HepG2 (cell line): ENCODE measurements around the gene HMGCR. TPM values are rescaled to one million over a fixed set of nuclear protein-coding genes. Genes with fewer than 3 reads are reported as not detected.
A peak's percentile ranks its signal among the peaks of the same experiment; 100 is the strongest.

ENCODE experiments used
- ATAC-seq: fragments of 200-7000 bp; cut with Tn5 transposase; 3 replicates; pipeline ENCODE4 v1.9.1; 2020; ENCODE audit warnings: mild to moderate bottlenecking, moderate library complexity
- Bru-seq: library from RNA; stranded (reverse); fragments of 400-500 nt; gene quantifications from one replicate; lab custom pipeline; 2021; lab: Mats Ljungman, UMichigan
- BruChase-seq, 2 experiments: library from RNA; stranded (reverse); fragments of 400-500 nt; gene quantifications; one replicate each; lab custom pipeline; 2021; lab: Mats Ljungman, UMichigan
- BruUV-seq: library from RNA; stranded (reverse); fragments of 400-500 nt; replicated peaks from 2 replicates; lab custom pipeline; 2021; lab: Mats Ljungman, UMichigan
- CTCF ChIA-PET: fragments of 300-600 bp; formaldehyde crosslinking; extraction: SDS; loops from one replicate; lab custom pipeline; 2021; ENCODE audit warnings: low total read pairs, inconsistent platforms, low intra/inter-chr PET ratio; lab: Yijun Ruan, JAX
- POLR2A ChIA-PET: fragments of 350-600 bp; sonication (Branson Sonifier 250); formaldehyde crosslinking; loops from one replicate; lab custom pipeline; 2020; ENCODE audit warnings: antibody characterized with exemption, inconsistent platforms; lab: Yijun Ruan, JAX
- DNase-seq: peaks from one replicate; pipeline ENCODE4 v3.0.0-alpha.2; 2015; ENCODE audit warnings: low spot score
- FAIRE-seq: peaks from 3 replicates; lab custom pipeline; 2011; peaks lifted over from hg19 to GRCh38; lab: Jason Lieb, UNC
- H2AFZ ChIP-seq: one replicate; pipeline ENCODE4 v1.6.1; 2011; ENCODE audit warnings: low read length, inconsistent platforms
- H3K27ac ChIP-seq: fragments of 300-600 bp; 3 replicates; pipeline ENCODE4 v1.8.0; 2011; ENCODE audit warnings: mixed run types, mild to moderate bottlenecking, mixed read lengths, low read length, inconsistent platforms; ENCODE audit not compliant: insufficient read depth; ENCODE audit errors: extremely low read length
- H3K27me3 ChIP-seq, 2 experiments: fragments of 200-600 bp in 1 of 2; 2 replicates in 1 of 2; 3 replicates in 1 of 2; pipeline versions ENCODE4 v1.6.0 to v1.8.0; 2011; ENCODE audit warnings: low read length in 2 of 2, mild to moderate bottlenecking in 2 of 2, moderate library complexity in 2 of 2, inconsistent platforms in 1 of 2; ENCODE audit not compliant: insufficient read depth in 2 of 2, control insufficient read depth in 1 of 2
- H3K36me3 ChIP-seq, 2 experiments: fragments of 200-600 bp in 1 of 2; replicated peaks in 1 of 2; 2 replicates in 1 of 2; 3 replicates in 1 of 2; pipeline versions ENCODE4 v1.5.1 to v1.8.0; 2011; ENCODE audit warnings: low read length in 2 of 2, inconsistent platforms in 1 of 2; ENCODE audit not compliant: insufficient read depth in 2 of 2, control insufficient read depth in 1 of 2
- H3K4me1 ChIP-seq: 2 replicates; pipeline ENCODE4 v1.5.1; 2012; ENCODE audit warnings: low read length, inconsistent platforms; ENCODE audit not compliant: insufficient read depth
- H3K4me2 ChIP-seq: 2 replicates; pipeline ENCODE4 v1.6.0; 2011; ENCODE audit warnings: low read depth, low read length, inconsistent platforms
- H3K4me3 ChIP-seq, 3 experiments: fragments of 200-600 bp in 1 of 3; sonication (generic), shearing (Covaris generic) in 1 of 3; replicated peaks in 1 of 3; 2 replicates each; pipeline ENCODE4 v1.5.1; 2011 to 2016; ENCODE audit warnings: low read length in 3 of 3, inconsistent platforms in 2 of 3, low read depth in 2 of 3, mild to moderate bottlenecking in 2 of 3, control low read depth in 1 of 3, mixed read lengths in 1 of 3; ENCODE audit not compliant: insufficient read depth in 1 of 3
- H3K79me2 ChIP-seq: one replicate; pipeline ENCODE4 v1.6.1; 2011; ENCODE audit warnings: low read length, inconsistent platforms; ENCODE audit not compliant: insufficient read depth
- H3K9ac ChIP-seq: 2 replicates; pipeline ENCODE4 v1.6.0; 2011; ENCODE audit warnings: mild to moderate bottlenecking, low read depth, low read length, inconsistent platforms; ENCODE audit not compliant: insufficient read depth
- H3K9me3 ChIP-seq: 2 replicates; pipeline ENCODE4 v1.5.1; 2012; ENCODE audit warnings: mild to moderate bottlenecking, low read length
- H4K20me1 ChIP-seq: 2 replicates; pipeline ENCODE4 v1.6.0; 2011; ENCODE audit warnings: inconsistent platforms, mild to moderate bottlenecking, low read length, moderate library complexity; ENCODE audit not compliant: insufficient read depth
- ARNT2 ChIP-seq: sonication (generic); formaldehyde crosslinking; IDR thresholded peaks from 2 replicates; pipeline ENCODE4 v1.8.0; 2022; ENCODE audit warnings: mild to moderate bottlenecking, low read depth, missing genetic modification reagents, moderate library complexity
- DDIT3 ChIP-seq: sonication (generic); formaldehyde crosslinking; IDR thresholded peaks from 2 replicates; pipeline ENCODE4 v1.4.0; 2020; ENCODE audit warnings: mild to moderate bottlenecking, missing genetic modification reagents
- HIC2 ChIP-seq: sonication (generic); formaldehyde crosslinking; IDR thresholded peaks from 2 replicates; pipeline ENCODE4 v1.9.0; 2022; ENCODE audit warnings: low read depth, missing genetic modification reagents
- KDM2A ChIP-seq: sonication (generic); formaldehyde crosslinking; IDR thresholded peaks from 2 replicates; pipeline ENCODE4 v1.4.0; 2020; ENCODE audit warnings: low read depth, missing genetic modification reagents, borderline replicate concordance
- NCOA5 ChIP-seq: sonication (generic); formaldehyde crosslinking; IDR thresholded peaks from 2 replicates; pipeline ENCODE4 v1.4.0; 2020; ENCODE audit warnings: missing genetic modification reagents
- SIN3A ChIP-seq: IDR thresholded peaks from 2 replicates; pipeline ENCODE4 v1.6.1; 2011; ENCODE audit warnings: low read depth, mild to moderate bottlenecking, control low read depth, low read length, borderline replicate concordance
- TOE1 ChIP-seq: sonication (generic); formaldehyde crosslinking; IDR thresholded peaks from 2 replicates; pipeline ENCODE4 v1.4.0; 2020; ENCODE audit warnings: mild to moderate bottlenecking, missing genetic modification reagents
- ZNF564 ChIP-seq: sonication (generic); formaldehyde crosslinking; IDR thresholded peaks from 2 replicates; pipeline ENCODE4 v1.8.1; 2023; ENCODE audit warnings: mild to moderate bottlenecking, missing genetic modification reagents
- ZNF724P ChIP-seq: sonication (generic); formaldehyde crosslinking; IDR thresholded peaks from 2 replicates; pipeline ENCODE4 v1.8.0; 2022; ENCODE audit warnings: missing genetic modification reagents, borderline replicate concordance
- ZNF878 ChIP-seq: sonication (generic); formaldehyde crosslinking; IDR thresholded peaks from 2 replicates; pipeline ENCODE4 v1.8.1; 2023; ENCODE audit warnings: mild to moderate bottlenecking, missing genetic modification reagents, moderate library complexity
- WGBS: methylation state at CpG from one replicate; pipeline ENCODE4 v1.1.6; 2017; ENCODE audit warnings: low lambda C conversion rate; 5-methylcytosine and 5-hydroxymethylcytosine counted together
- in situ Hi-C: cut with HindIII; loops from 2 replicates; pipeline ENCODE4 v1.10.0; 2017; ENCODE audit warnings: low pct_unique_long_range_greater_than_20kb; ENCODE audit not compliant: extremely low pct_ligation_motif_present
- intact Hi-C: fragments of 100-400 bp; cut with micrococcal nuclease; formaldehyde crosslinking; loops from one replicate; pipeline ENCODE4 v1.10.0; 2022; ENCODE audit not compliant: unreplicated experiment
- long read RNA-seq, 2 experiments: library from RNA in 1 of 2; library from polyadenylated mRNA in 1 of 2; stranded (forward) in 1 of 2; unstranded in 1 of 2; transcript quantifications; one replicate each; pipeline ENCODE4 v2.0.0, GENCODE V29; 2019 to 2022
- polyA minus RNA-seq, 3 experiments: library from RNA; depleted of rRNA, polyadenylated mRNA; stranded (reverse); fragments of >200 nt; gene quantifications; 2 replicates each; pipeline ENCODE4 v1.2.3, GENCODE V29; 2011; ENCODE audit warnings: low replicate concordance in 1 of 3
- polyA plus RNA-seq, 8 experiments: library from polyadenylated mRNA; depleted of rRNA in 3 of 8; stranded (reverse) in 7 of 8; unstranded in 1 of 8; fragments of >200 nt; fragmentation: Illumina TruSeq in 4 of 8; extraction: Trizol in 4 of 8; gene quantifications; 2 replicates each; pipeline versions ENCODE4 v1.2.1 to v1.2.3, GENCODE V29; 2011 to 2016; ENCODE audit warnings: low read depth in 4 of 8, missing spikeins in 1 of 8, mixed read lengths in 1 of 8; ENCODE audit not compliant: insufficient read depth in 1 of 8
- total RNA-seq, 5 experiments: library from RNA; depleted of rRNA; stranded (reverse); fragments of >200 nt; fragmentation: Illumina TruSeq; extraction: Trizol; gene quantifications; 2 replicates each; pipeline ENCODE4 v1.2.3, GENCODE V29; 2016; ENCODE audit warnings: low read depth in 1 of 5
- TF ChIP-seq, protein P1 (sequence below): sonication (generic); formaldehyde crosslinking; IDR thresholded peaks from 2 replicates; pipeline ENCODE4 v1.4.0; 2020; ENCODE audit warnings: mild to moderate bottlenecking, low read depth, missing genetic modification reagents
- TF ChIP-seq, protein P2 (sequence below): sonication (generic); formaldehyde crosslinking; IDR thresholded peaks from 2 replicates; pipeline ENCODE4 v1.5.0; 2020; ENCODE audit warnings: mild to moderate bottlenecking, missing genetic modification reagents, moderate library complexity

The HMGCR gene
- total RNA-seq (2016; rRNA removed; fragmentation: Illumina TruSeq; extraction: Trizol) (111 and 144 TPM in 2 replicates), polyA plus RNA-seq (2011; rRNA removed) (43.0 and 54.2 TPM in 2 replicates), polyA minus RNA-seq (2011; rRNA and poly(A)+ RNA removed; ENCODE audit: low replicate concordance) (101 and 102 TPM in 2 replicates), Bru-seq, nascent RNA (percentile 95 among the genes with signal in this experiment), BruChase-seq, experiment 1, labeled RNA remaining after a 6-hour chase (percentile 98 among the genes with signal in this experiment), BruChase-seq, experiment 2, labeled RNA remaining after a 2-hour chase (percentile 98 among the genes with signal in this experiment)
- total RNA-seq (2016; cell fraction: cytosol; rRNA removed; fragmentation: Illumina TruSeq; extraction: Trizol; ENCODE audit: low read depth), result 13.9 and 16.0 TPM in 2 replicates
- 94.9 and 148 TPM in 2 replicates for total RNA-seq (2016; cell fraction: insoluble cytoplasmic fraction; rRNA removed; fragmentation: Illumina TruSeq; extraction: Trizol)
- 34.9 and 43.7 TPM in 2 replicates for total RNA-seq (2016; cell fraction: membrane; rRNA removed; fragmentation: Illumina TruSeq; extraction: Trizol)
- total RNA-seq (2016; cell fraction: nucleus; rRNA removed; fragmentation: Illumina TruSeq; extraction: Trizol), result 273 and 279 TPM in 2 replicates
- 16.7 and 37.7 TPM in 2 replicates for polyA plus RNA-seq (2011; cell fraction: cytosol; rRNA removed)
- polyA plus RNA-seq (2011; cell fraction: nucleus; rRNA removed), result 41.8 and 60.3 TPM in 2 replicates
- 147 and 165 TPM in 2 replicates for polyA plus RNA-seq (2012)
- 5.0 and 5.2 TPM in 2 replicates for polyA plus RNA-seq (2016; cell fraction: cytosol; fragmentation: Illumina TruSeq; extraction: Trizol; ENCODE audit: low read depth)
- 67.7 and 73.3 TPM in 2 replicates for polyA plus RNA-seq (2016; cell fraction: insoluble cytoplasmic fraction; fragmentation: Illumina TruSeq; extraction: Trizol; ENCODE audit: low read depth)
- 10.6 and 13.1 TPM in 2 replicates for polyA plus RNA-seq (2016; cell fraction: membrane; fragmentation: Illumina TruSeq; extraction: Trizol; ENCODE audit: low read depth)
- polyA plus RNA-seq (2016; cell fraction: nucleus; fragmentation: Illumina TruSeq; extraction: Trizol; ENCODE audit: insufficient read depth, low read depth), result 271 and 285 TPM in 2 replicates
- 53.2 and 76.7 TPM in 2 replicates for polyA minus RNA-seq (2011; cell fraction: cytosol; rRNA and poly(A)+ RNA removed)
- polyA minus RNA-seq (2011; cell fraction: nucleus; rRNA and poly(A)+ RNA removed), result 204 and 309 TPM in 2 replicates
- long read RNA-seq, experiment 1, full-length matches to known transcripts, result 33 of 64 reads
- long read RNA-seq, experiment 1, partial matches to known transcripts, result 30 of 64 reads
- long read RNA-seq, experiment 1, other reads (novel, unspliced or antisense), result 1 of 64 reads
- long read RNA-seq, experiment 2, full-length matches to known transcripts, result 16 of 157 reads
- long read RNA-seq, experiment 2, partial matches to known transcripts, result 56 of 157 reads
- long read RNA-seq, experiment 2, other reads (novel, unspliced or antisense), result 85 of 157 reads

DNA sequence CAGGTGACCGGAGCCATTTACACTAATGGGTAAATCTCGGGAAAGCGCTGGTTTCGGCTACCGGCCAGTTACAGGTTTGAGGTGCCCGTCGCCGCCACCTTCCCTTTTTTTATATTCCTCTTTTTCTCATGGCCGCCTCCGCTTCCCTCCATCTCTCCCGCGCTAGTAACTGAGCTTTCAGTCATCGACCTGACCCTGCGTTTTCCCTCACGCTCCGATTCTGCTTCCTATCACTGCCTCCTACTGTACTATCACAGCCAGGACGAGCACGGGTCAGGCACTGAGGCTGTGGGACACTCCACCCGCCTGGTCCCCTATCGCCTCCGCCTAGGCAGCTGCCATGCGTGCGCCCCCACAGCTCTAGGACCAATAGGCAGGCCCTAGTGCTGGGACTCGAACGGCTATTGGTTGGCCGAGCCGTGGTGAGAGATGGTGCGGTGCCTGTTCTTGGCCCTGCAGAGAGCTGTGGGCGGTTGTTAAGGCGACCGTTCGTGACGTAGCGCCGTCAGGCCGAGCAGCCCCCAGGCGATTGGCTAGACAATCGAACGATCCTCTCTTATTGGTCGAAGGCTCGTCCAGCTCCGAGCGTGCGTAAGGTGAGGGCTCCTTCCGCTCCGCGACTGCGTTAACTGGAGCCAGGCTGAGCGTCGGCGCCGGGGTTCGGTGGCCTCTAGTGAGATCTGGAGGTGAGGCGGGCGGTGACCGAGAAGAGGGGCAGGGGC, at the start of gene HMGCR:
Gene HMGCR (plus strand): TSS at position 606 of the 722 bp plus-strand sequence. CDS start 5,386 bp downstream, outside the sequence.
- WGBS, result under 1% methylated on average over 40 of the region's 56 CpGs
- CTCF ChIA-PET, result no interaction called here
- H3K36me3 ChIP-seq, result peaks cover 0 to 6% of the 10 kb centered on the region in 2 experiments; a peak in 2 of 5 replicates
- peak within 1 kb of the TSS; percentile 90 to 98 (median 96) for H3K4me3 ChIP-seq
- no peaks in the 10 kb centered on the region; a peak in 1 of 5 replicates for H3K27me3 ChIP-seq
- in situ Hi-C loops (no loop called here), intact Hi-C loops (loop anchor here (1.0 to 2.0 kb wide), 2 partner anchors 100 to 284 kb away; partner anchors contain the start of genes ANKRD31 and GCNT4)
- peak; percentile 96 for FAIRE-seq
- H3K79me2 ChIP-seq, result peaks cover 53% of the 10 kb centered on the region
- peak; percentile 97 for ATAC-seq
- H3K4me2 ChIP-seq, result peak within 1 kb of the TSS; percentile 99
- BruUV-seq, result no TSS peak
- peak within 1 kb of the TSS; percentile 97 for H3K9ac ChIP-seq
- H3K27ac ChIP-seq, result peak within 1 kb of the TSS; percentile 92
- no peaks in the 10 kb centered on the region for H3K9me3 ChIP-seq
- no peak within 1 kb of the TSS for H2AFZ ChIP-seq
- peak; percentile 99 for DNase-seq
- POLR2A ChIA-PET, result interaction anchor here (0.8 to 1.4 kb wide), 15 partner anchors 15 to 663 kb away, joined by 3 to 19 read pairs (median 4); partner anchors contain the start of genes ANKRD31, CERT1, POC5 and POLK
- peaks cover 45% of the 10 kb centered on the region for H4K20me1 ChIP-seq
- peaks cover 53% of the 10 kb centered on the region for H3K4me1 ChIP-seq
- TF ChIP-seq DDIT3 (no peak), ARNT2 (CRISPR knock-in tag) (no peak; the same call in 1 of the 2 replicates), HIC2 (CRISPR knock-in tag) (peak; percentile 74), KDM2A (CRISPR knock-in tag) (peak; percentile 70; the same call in 1 of the 2 replicates), ZNF564 (CRISPR knock-in tag) (peak; percentile 18; the same call in 1 of the 2 replicates), ZNF878 (peak; percentile 30; the same call in 1 of the 2 replicates), NCOA5 (no peak), SIN3A (peak; percentile 98), TOE1 (no peak), ZNF724P (CRISPR knock-in tag) (peak; percentile 72; the same call in 1 of the 2 replicates)
- TF ChIP-seq, protein P1, sequence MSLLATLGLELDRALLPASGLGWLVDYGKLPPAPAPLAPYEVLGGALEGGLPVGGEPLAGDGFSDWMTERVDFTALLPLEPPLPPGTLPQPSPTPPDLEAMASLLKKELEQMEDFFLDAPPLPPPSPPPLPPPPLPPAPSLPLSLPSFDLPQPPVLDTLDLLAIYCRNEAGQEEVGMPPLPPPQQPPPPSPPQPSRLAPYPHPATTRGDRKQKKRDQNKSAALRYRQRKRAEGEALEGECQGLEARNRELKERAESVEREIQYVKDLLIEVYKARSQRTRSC (CRISPR knock-in tag), result no peak
- TF ChIP-seq, protein P2, sequence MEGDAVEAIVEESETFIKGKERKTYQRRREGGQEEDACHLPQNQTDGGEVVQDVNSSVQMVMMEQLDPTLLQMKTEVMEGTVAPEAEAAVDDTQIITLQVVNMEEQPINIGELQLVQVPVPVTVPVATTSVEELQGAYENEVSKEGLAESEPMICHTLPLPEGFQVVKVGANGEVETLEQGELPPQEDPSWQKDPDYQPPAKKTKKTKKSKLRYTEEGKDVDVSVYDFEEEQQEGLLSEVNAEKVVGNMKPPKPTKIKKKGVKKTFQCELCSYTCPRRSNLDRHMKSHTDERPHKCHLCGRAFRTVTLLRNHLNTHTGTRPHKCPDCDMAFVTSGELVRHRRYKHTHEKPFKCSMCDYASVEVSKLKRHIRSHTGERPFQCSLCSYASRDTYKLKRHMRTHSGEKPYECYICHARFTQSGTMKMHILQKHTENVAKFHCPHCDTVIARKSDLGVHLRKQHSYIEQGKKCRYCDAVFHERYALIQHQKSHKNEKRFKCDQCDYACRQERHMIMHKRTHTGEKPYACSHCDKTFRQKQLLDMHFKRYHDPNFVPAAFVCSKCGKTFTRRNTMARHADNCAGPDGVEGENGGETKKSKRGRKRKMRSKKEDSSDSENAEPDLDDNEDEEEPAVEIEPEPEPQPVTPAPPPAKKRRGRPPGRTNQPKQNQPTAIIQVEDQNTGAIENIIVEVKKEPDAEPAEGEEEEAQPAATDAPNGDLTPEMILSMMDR (CRISPR knock-in tag), result peak; percentile 89
